Endothelial cell of umbilical vein (primary cell): Measurements from ENCODE around the gene PRDM11. TPM values are rescaled to one million over a fixed set of nuclear protein-coding genes. Genes with fewer than 3 reads are reported as not detected.

Experiments used
- BruUV-seq: library from RNA; stranded (reverse); fragments of 400-500 nt; replicated peaks from 2 replicates; lab custom pipeline; 2021; lab: Mats Ljungman, UMichigan
- CTCF ChIA-PET: fragments of 300-600, 350-600 bp; sonication (Branson Sonifier 250); formaldehyde crosslinking; loops from one replicate; lab custom pipeline; 2021; ENCODE audit warnings: antibody characterized with exemption, inconsistent platforms; lab: Charles Lee
- POLR2A ChIA-PET: fragments of 300-600, 350-600 bp; sonication (Branson Sonifier 250); formaldehyde crosslinking; loops from one replicate; lab custom pipeline; 2021; ENCODE audit warnings: antibody characterized with exemption, inconsistent platforms; lab: Charles Lee
- DNase-seq: peaks from one replicate; pipeline ENCODE4 v3.0.0-alpha.2; 2011; ENCODE audit warnings: low read depth, low spot score
- FAIRE-seq: peaks from 2 replicates; lab custom pipeline; 2011; peaks lifted over from hg19 to GRCh38; lab: Jason Lieb, UNC
- H2AFZ ChIP-seq: 2 replicates; pipeline ENCODE4 v1.6.0; 2012; ENCODE audit warnings: low read depth, low read length, control low read depth, inconsistent platforms
- H3K27ac ChIP-seq: 2 replicates; pipeline ENCODE4 v1.5.1; 2011; ENCODE audit warnings: low read depth, mild to moderate bottlenecking, control low read depth, low read length, moderate library complexity; ENCODE audit not compliant: insufficient read depth
- H3K27me3 ChIP-seq, 2 experiments: 2 replicates each; pipeline versions ENCODE4 v1.6.0 to v1.6.1; 2011; ENCODE audit warnings: low read length in 2 of 2, mixed read lengths in 1 of 2; ENCODE audit not compliant: control insufficient read depth in 2 of 2, insufficient read depth in 2 of 2
- H3K36me3 ChIP-seq, 2 experiments: 2 replicates in 1 of 2; 3 replicates in 1 of 2; pipeline ENCODE4 v1.5.1; 2011; ENCODE audit warnings: low read length in 2 of 2, mild to moderate bottlenecking in 1 of 2, moderate library complexity in 1 of 2; ENCODE audit not compliant: control insufficient read depth in 2 of 2, insufficient read depth in 2 of 2; ENCODE audit errors: extremely low read depth in 1 of 2
- H3K4me1 ChIP-seq: 3 replicates; pipeline ENCODE4 v1.5.1; 2011; ENCODE audit warnings: mild to moderate bottlenecking, low read length; ENCODE audit not compliant: control insufficient read depth, insufficient read depth; ENCODE audit errors: extremely low read depth
- H3K4me2 ChIP-seq: 2 replicates; pipeline ENCODE4 v1.6.1; 2011; ENCODE audit warnings: low read length, control low read depth, mixed read lengths; ENCODE audit not compliant: insufficient read depth
- H3K4me3 ChIP-seq, 3 experiments: fragments of 200-600 bp in 1 of 3; sonication (generic), shearing (Covaris generic) in 1 of 3; replicated peaks in 1 of 3; 2 replicates each; pipeline ENCODE4 v1.5.1; 2011 to 2016; ENCODE audit warnings: control low read depth in 3 of 3, low read length in 3 of 3, mild to moderate bottlenecking in 2 of 3, inconsistent platforms in 1 of 3, low read depth in 1 of 3, moderate library complexity in 1 of 3; ENCODE audit not compliant: insufficient read depth in 1 of 3
- H3K79me2 ChIP-seq: 2 replicates; pipeline ENCODE4 v1.6.0; 2012; ENCODE audit warnings: low read length, inconsistent platforms; ENCODE audit not compliant: control insufficient read depth, insufficient read depth
- H3K9ac ChIP-seq: replicated peaks from 2 replicates; pipeline ENCODE3; 2011; ENCODE audit warnings: low read length, control low read depth; ENCODE audit not compliant: insufficient read depth; ENCODE audit errors: extremely low read depth
- H3K9me1 ChIP-seq: replicated peaks from 3 replicates; pipeline ENCODE4 v1.6.0; 2011; ENCODE audit warnings: mild to moderate bottlenecking, low read length; ENCODE audit not compliant: control insufficient read depth, insufficient read depth; ENCODE audit errors: extremely low read depth
- H3K9me3 ChIP-seq: replicated peaks from 2 replicates; pipeline ENCODE4 v1.5.1; 2012; ENCODE audit warnings: low read length, inconsistent platforms; ENCODE audit not compliant: control insufficient read depth, insufficient read depth
- H4K20me1 ChIP-seq: replicated peaks from 2 replicates; pipeline ENCODE3; 2011; ENCODE audit warnings: mild to moderate bottlenecking, low read length; ENCODE audit not compliant: control insufficient read depth, insufficient read depth; ENCODE audit errors: extremely low read depth
- EZH2 ChIP-seq: IDR thresholded peaks from 2 replicates; pipeline ENCODE4 v1.6.1; 2012; ENCODE audit warnings: borderline replicate concordance, low read depth, mild to moderate bottlenecking, moderate library complexity, low read length, inconsistent platforms; ENCODE audit not compliant: severe bottlenecking
- FOS ChIP-seq: IDR thresholded peaks from 2 replicates; pipeline ENCODE4 v1.6.1; 2011; ENCODE audit warnings: mild to moderate bottlenecking, low read length, moderate library complexity, borderline replicate concordance; ENCODE audit not compliant: insufficient read depth
- GATA2 ChIP-seq: IDR thresholded peaks from 2 replicates; pipeline ENCODE4 v1.7.0; 2011; ENCODE audit warnings: low read depth, mild to moderate bottlenecking, moderate library complexity, mixed read lengths, low read length; ENCODE audit not compliant: insufficient read length, insufficient read depth
- MYC ChIP-seq: IDR thresholded peaks from one replicate; pipeline ENCODE4 v1.6.1; 2011; ENCODE audit warnings: mild to moderate bottlenecking, low read depth, low read length
- POLR2A ChIP-seq: IDR thresholded peaks from 2 replicates; pipeline ENCODE4 v1.6.1; 2012; ENCODE audit warnings: low read depth, mild to moderate bottlenecking, control low read depth, low read length
- POLR2AphosphoS5 ChIP-seq: IDR thresholded peaks from 2 replicates; pipeline ENCODE4 v1.6.1; 2012; ENCODE audit warnings: low read depth, mild to moderate bottlenecking, control low read depth, low read length, moderate library complexity; ENCODE audit not compliant: insufficient read depth
- dilution Hi-C: fragments of 300-500 bp; cut with MboI; formaldehyde crosslinking; loops from one replicate; pipeline ENCODE4 v1.15.0; 2019; ENCODE audit warnings: low sequenced_read_pairs; ENCODE audit not compliant: extremely low pct_ligation_motif_present
- intact Hi-C: fragments of 100-400 bp; cut with micrococcal nuclease; formaldehyde crosslinking; loops from one replicate; pipeline ENCODE4 v1.10.0; 2022
- polyA plus RNA-seq, 4 experiments: library from polyadenylated mRNA; depleted of rRNA in 3 of 4; stranded (reverse) in 3 of 4; unstranded in 1 of 4; fragments of >200 nt; gene quantifications; 2 replicates each; pipeline versions ENCODE4 v1.2.1 to v1.2.3, GENCODE V29; 2011 to 2012; ENCODE audit warnings: missing spikeins in 1 of 4
- total RNA-seq: library from RNA; stranded (reverse); gene quantifications from 2 replicates; pipeline ENCODE4 v1.2.3, GENCODE V29; 2021
- TF ChIP-seq, protein P1 (sequence below), 2 donors: IDR thresholded peaks; 1 replicate in 1 of 2; 2 replicates in 1 of 2; pipeline ENCODE4 v1.5.1; 2011; ENCODE audit warnings: low read length in 2 of 2, mild to moderate bottlenecking in 2 of 2, moderate library complexity in 2 of 2, control low read depth in 1 of 2, inconsistent platforms in 1 of 2, low read depth in 1 of 2; ENCODE audit not compliant: insufficient read depth in 1 of 2; ENCODE audit errors: extremely low read depth in 1 of 2
- TF ChIP-seq, protein P2 (sequence below): IDR thresholded peaks from 2 replicates; pipeline ENCODE4 v1.6.1; 2011; ENCODE audit not compliant: insufficient read depth, insufficient read length

The PRDM11 gene
- total and polyA plus RNA-seq, 2 donors (not counting 3 experiments of a cell fraction or from before 2014, with no cell fraction given): 6.9 to 14.1 TPM

DNA sequence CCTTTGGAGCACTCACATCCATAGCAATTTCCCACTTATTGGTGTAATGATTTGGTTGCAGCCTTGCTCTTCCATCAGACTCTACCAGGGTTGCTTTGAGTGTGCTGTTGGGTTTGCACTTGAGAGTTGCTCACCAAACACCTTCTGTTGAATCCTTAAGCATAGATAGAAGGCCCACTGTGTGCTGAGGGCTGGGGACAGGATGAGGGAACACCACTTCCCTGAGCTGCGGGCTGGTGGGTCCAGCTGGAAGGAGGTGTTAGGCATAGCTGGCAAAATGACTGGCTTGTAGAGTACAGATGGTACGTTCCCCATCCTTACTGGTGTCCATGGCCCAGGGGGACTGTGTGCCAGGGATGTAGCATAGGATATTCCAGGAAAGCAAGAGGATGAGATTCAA is 3.9 kb downstream of the PRDM11 start:
- no peak for FAIRE-seq
- intact Hi-C loops: no loop called here
- Histone ChIP-seq H3K4me2 (no peak overlapping the region), H3K4me3 (no peak overlapping the region), H3K36me3 (no peaks in the 10 kb centered on the region), H3K79me2 (peaks cover 1% of the 10 kb centered on the region), H3K9ac (no peak overlapping the region), H4K20me1 (no peaks in the 10 kb centered on the region), H3K9me3 (no peaks in the 10 kb centered on the region), H3K9me1 (no peaks in the 10 kb centered on the region), H3K27me3 (peaks cover under 1 to 3% of the 10 kb centered on the region in 2 experiments), H2AFZ (no peak overlapping the region), H3K27ac (no peak overlapping the region), H3K4me1 (peaks cover 17% of the 10 kb centered on the region)
- no TSS peak for BruUV-seq
- POLR2A ChIA-PET: no interaction called here
- CTCF ChIA-PET: interaction anchor here (1.0 kb wide), 1 partner anchor 9 kb away, joined by 3 read pairs; no protein-coding TSS in a partner anchor
- dilution Hi-C loops: no loop called here
- DNase-seq: no peak
- no peak for TF ChIP-seq FOS
- no peak for TF ChIP-seq GATA2
- TF ChIP-seq MYC: no peak
- TF ChIP-seq POLR2AphosphoS5: no peak
- TF ChIP-seq POLR2A: no peak
- no peak for TF ChIP-seq EZH2
- TF ChIP-seq, protein P1, sequence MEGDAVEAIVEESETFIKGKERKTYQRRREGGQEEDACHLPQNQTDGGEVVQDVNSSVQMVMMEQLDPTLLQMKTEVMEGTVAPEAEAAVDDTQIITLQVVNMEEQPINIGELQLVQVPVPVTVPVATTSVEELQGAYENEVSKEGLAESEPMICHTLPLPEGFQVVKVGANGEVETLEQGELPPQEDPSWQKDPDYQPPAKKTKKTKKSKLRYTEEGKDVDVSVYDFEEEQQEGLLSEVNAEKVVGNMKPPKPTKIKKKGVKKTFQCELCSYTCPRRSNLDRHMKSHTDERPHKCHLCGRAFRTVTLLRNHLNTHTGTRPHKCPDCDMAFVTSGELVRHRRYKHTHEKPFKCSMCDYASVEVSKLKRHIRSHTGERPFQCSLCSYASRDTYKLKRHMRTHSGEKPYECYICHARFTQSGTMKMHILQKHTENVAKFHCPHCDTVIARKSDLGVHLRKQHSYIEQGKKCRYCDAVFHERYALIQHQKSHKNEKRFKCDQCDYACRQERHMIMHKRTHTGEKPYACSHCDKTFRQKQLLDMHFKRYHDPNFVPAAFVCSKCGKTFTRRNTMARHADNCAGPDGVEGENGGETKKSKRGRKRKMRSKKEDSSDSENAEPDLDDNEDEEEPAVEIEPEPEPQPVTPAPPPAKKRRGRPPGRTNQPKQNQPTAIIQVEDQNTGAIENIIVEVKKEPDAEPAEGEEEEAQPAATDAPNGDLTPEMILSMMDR (IDR thresholded peaks at IDR 0.05; ENCODE audit: extremely low read depth in 1 of 2, insufficient read depth in 1 of 2, low read depth in 1 of 2, low read length in 2 of 2): no peak
- TF ChIP-seq, protein P2, sequence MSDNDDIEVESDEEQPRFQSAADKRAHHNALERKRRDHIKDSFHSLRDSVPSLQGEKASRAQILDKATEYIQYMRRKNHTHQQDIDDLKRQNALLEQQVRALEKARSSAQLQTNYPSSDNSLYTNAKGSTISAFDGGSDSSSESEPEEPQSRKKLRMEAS: no peak
